Measurements from ENCODE around the gene TXNRD1.
"Not testable (repeated sequence)": the region's sequence is repeated elsewhere in the genome, so short reads cannot be mapped to it uniquely, and the experiment has no call there.

The TXNRD1 gene

GRCh38 chr12:104332273-104332672 is 116.7 kb downstream of the TXNRD1 start:
- H3K4me1 ChIP-seq (ENCODE audit: control insufficient read depth, insufficient read depth, low read length); H3K36me3 ChIP-seq (ENCODE audit: control insufficient read depth, insufficient read depth, low read length); H3K9ac ChIP-seq (ENCODE audit: low read length); H3K4me3 ChIP-seq (ENCODE audit: low read length); H3K9me3 ChIP-seq (ENCODE audit: control insufficient read depth, low read length); H3K27me3 ChIP-seq (ENCODE audit: control insufficient read depth, insufficient read depth, low read length): not testable (repeated sequence)

GRCh38 chr12:104333692-104334255 is 118.2 kb downstream of the TXNRD1 start:
- Histone ChIP-seq H3K9me3 (ENCODE audit: control insufficient read depth, low read length) (no peaks in the 10 kb centered on the region), H3K9ac (ENCODE audit: low read length) (no peak overlapping the region), H3K4me3 (ENCODE audit: low read length) (no peak overlapping the region), H3K36me3 (ENCODE audit: control insufficient read depth, insufficient read depth, low read length) (no peaks in the 10 kb centered on the region), H3K4me1 (ENCODE audit: control insufficient read depth, insufficient read depth, low read length) (no peaks in the 10 kb centered on the region), H3K27me3 (ENCODE audit: control insufficient read depth, insufficient read depth, low read length) (no peaks in the 10 kb centered on the region)

GRCh38 chr12:104334581-104334980 is 119.0 kb downstream of the TXNRD1 start:
- H3K36me3 ChIP-seq (ENCODE audit: control insufficient read depth, insufficient read depth, low read length), result no peaks in the 10 kb centered on the region
- no peaks in the 10 kb centered on the region for H3K27me3 ChIP-seq (ENCODE audit: control insufficient read depth, insufficient read depth, low read length)
- no peak overlapping the region for H3K9ac ChIP-seq (ENCODE audit: low read length)
- H3K9me3 ChIP-seq (ENCODE audit: control insufficient read depth, low read length), result no peaks in the 10 kb centered on the region
- H3K4me1 ChIP-seq (ENCODE audit: control insufficient read depth, insufficient read depth, low read length), result no peaks in the 10 kb centered on the region
- H3K4me3 ChIP-seq (ENCODE audit: low read length), result no peak overlapping the region

- Histone ChIP-seq H3K9me3 (ENCODE audit: control insufficient read depth, low read length) (no peaks in the 10 kb centered on the region), H3K36me3 (ENCODE audit: control insufficient read depth, insufficient read depth, low read length) (no peaks in the 10 kb centered on the region), H3K9ac (ENCODE audit: low read length) (no peak overlapping the region), H3K27me3 (ENCODE audit: control insufficient read depth, insufficient read depth, low read length) (no peaks in the 10 kb centered on the region), H3K4me1 (ENCODE audit: control insufficient read depth, insufficient read depth, low read length) (no peaks in the 10 kb centered on the region), H3K4me3 (ENCODE audit: low read length) (no peak overlapping the region)
Observed at GRCh38 chr12:104336115-104336514, 120.5 kb downstream of the TXNRD1 start.

GRCh38 chr12:104337030-104337558 is 121.5 kb downstream of the TXNRD1 start:
- Histone ChIP-seq H3K4me3 (ENCODE audit: low read length) (no peak overlapping the region), H3K4me1 (ENCODE audit: control insufficient read depth, insufficient read depth, low read length) (no peaks in the 10 kb centered on the region), H3K27me3 (ENCODE audit: control insufficient read depth, insufficient read depth, low read length) (no peaks in the 10 kb centered on the region), H3K9ac (ENCODE audit: low read length) (no peak overlapping the region), H3K9me3 (ENCODE audit: control insufficient read depth, low read length) (no peaks in the 10 kb centered on the region), H3K36me3 (ENCODE audit: control insufficient read depth, insufficient read depth, low read length) (no peaks in the 10 kb centered on the region)

DNA sequence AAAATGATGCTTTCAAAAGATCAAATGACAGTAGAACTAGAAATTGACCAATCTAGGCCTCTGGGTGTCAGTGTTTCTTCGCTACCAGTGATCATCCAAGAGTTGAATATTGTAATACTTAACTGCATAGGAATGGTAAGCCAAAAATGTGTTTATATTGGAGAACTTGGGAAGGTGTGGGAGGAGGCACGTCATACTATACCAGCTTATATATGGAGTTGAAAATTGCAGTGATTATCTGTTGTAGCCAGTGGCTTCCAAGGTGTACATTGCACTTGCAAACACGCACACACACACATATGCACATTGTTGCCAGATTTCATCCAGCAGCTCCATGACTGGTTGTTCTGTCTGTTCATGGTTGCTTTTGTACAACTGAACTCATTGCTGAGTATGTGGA is 124.1 kb downstream of the TXNRD1 start:
- no peaks in the 10 kb centered on the region for H3K27me3 ChIP-seq (ENCODE audit: control insufficient read depth, insufficient read depth, low read length)
- H3K36me3 ChIP-seq (ENCODE audit: control insufficient read depth, insufficient read depth, low read length), result no peaks in the 10 kb centered on the region
- no peaks in the 10 kb centered on the region for H3K9me3 ChIP-seq (ENCODE audit: control insufficient read depth, low read length)
- H3K4me1 ChIP-seq (ENCODE audit: control insufficient read depth, insufficient read depth, low read length), result no peaks in the 10 kb centered on the region
- H3K9ac ChIP-seq (ENCODE audit: low read length), result no peak overlapping the region
- no peak overlapping the region for H3K4me3 ChIP-seq (ENCODE audit: low read length)

GRCh38 chr12:104340177-104340576 is 124.6 kb downstream of the TXNRD1 start:
- Histone ChIP-seq H3K4me1 (ENCODE audit: control insufficient read depth, insufficient read depth, low read length) (no peaks in the 10 kb centered on the region), H3K9me3 (ENCODE audit: control insufficient read depth, low read length) (no peaks in the 10 kb centered on the region), H3K9ac (ENCODE audit: low read length) (no peak overlapping the region), H3K27me3 (ENCODE audit: control insufficient read depth, insufficient read depth, low read length) (no peaks in the 10 kb centered on the region), H3K36me3 (ENCODE audit: control insufficient read depth, insufficient read depth, low read length) (no peaks in the 10 kb centered on the region), H3K4me3 (ENCODE audit: low read length) (no peak overlapping the region)

DNA sequence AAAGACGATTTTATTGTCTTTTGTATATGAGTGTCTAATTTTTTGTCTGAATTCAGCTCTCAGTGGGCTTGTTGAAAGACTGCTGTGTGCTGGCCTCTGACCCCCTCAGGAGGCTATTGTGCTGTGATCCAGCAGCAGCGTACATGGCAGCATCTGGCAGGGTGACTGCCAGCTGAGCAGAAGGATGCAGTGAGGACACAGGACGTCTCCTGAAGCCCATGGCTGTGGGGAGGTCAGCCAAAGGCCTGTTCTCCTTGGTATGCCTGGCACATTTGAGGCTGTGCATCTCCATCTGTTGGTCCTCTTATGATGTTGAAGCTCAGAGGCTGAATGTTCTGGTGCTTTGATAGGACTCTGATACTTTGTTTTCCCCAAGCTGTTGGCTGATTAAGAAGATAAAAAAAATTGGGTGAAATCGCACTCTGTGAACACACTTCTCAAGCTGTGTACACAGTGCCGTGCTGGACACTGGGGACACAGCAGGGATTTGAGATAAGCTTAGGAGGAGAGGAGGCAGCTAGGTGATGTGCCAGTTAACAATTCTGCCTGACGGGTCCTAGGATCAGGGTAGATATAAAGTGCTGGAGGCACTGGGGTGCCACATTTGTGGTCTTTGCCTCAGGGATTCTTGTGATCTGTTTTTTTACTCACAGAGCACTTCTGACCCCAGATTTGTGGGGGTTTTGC is 125.5 kb downstream of the TXNRD1 start:
- H3K4me3 ChIP-seq (ENCODE audit: low read length), result no peak overlapping the region
- no peaks in the 10 kb centered on the region for H3K36me3 ChIP-seq (ENCODE audit: control insufficient read depth, insufficient read depth, low read length)
- H3K9ac ChIP-seq (ENCODE audit: low read length), result no peak overlapping the region

GRCh38 chr12:104342147-104342546 is 126.6 kb downstream of the TXNRD1 start:
- no peak overlapping the region for H3K9ac ChIP-seq (ENCODE audit: low read length)
- no peaks in the 10 kb centered on the region for H3K27me3 ChIP-seq (ENCODE audit: control insufficient read depth, insufficient read depth, low read length)
- H3K36me3 ChIP-seq (ENCODE audit: control insufficient read depth, insufficient read depth, low read length), result no peaks in the 10 kb centered on the region
- no peaks in the 10 kb centered on the region for H3K9me3 ChIP-seq (ENCODE audit: control insufficient read depth, low read length)
- no peak overlapping the region for H3K4me3 ChIP-seq (ENCODE audit: low read length)
- H3K4me1 ChIP-seq (ENCODE audit: control insufficient read depth, insufficient read depth, low read length), result no peaks in the 10 kb centered on the region

More for the DNA sequence above, 125.5 kb downstream of the TXNRD1 start:
- Histone ChIP-seq H3K27me3 (ENCODE audit: control insufficient read depth, insufficient read depth, low read length) (no peaks in the 10 kb centered on the region), H3K9me3 (ENCODE audit: control insufficient read depth, low read length) (no peaks in the 10 kb centered on the region), H3K4me1 (ENCODE audit: control insufficient read depth, insufficient read depth, low read length) (no peaks in the 10 kb centered on the region)

DNA sequence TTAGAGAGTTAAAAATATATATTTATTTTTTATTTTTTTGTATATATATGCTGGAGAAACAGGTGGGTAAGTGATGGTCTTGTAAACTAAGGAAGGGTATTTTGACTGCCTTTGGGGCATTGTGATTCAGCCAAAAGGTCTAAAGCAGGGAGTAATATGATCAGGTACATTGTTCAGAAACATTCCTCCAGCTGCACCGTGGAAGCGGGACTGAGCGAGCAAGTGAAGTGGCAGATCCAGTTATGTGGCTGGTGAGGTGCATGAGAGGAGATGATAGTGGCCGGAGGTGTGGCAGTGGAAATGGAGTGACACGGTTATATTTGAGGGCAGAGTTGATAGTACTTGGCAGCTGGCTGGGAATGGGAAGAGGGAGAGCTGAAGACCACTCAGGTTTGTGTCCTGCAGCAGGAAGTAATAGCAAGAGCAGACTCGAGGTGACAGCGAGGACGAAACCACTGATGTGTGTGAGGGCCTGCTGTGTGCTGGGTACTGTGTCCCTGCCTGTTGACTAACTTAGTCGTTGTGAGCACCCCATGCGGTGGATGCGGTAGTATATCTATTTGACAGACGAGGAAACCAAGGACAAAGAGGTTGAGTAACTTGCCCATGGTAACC is 127.2 kb downstream of the TXNRD1 start:
- Histone ChIP-seq H3K27me3 (ENCODE audit: control insufficient read depth, insufficient read depth, low read length) (no peaks in the 10 kb centered on the region), H3K4me1 (ENCODE audit: control insufficient read depth, insufficient read depth, low read length) (no peaks in the 10 kb centered on the region), H3K36me3 (ENCODE audit: control insufficient read depth, insufficient read depth, low read length) (no peaks in the 10 kb centered on the region), H3K4me3 (ENCODE audit: low read length) (no peak overlapping the region), H3K9ac (ENCODE audit: low read length) (no peak overlapping the region), H3K9me3 (ENCODE audit: control insufficient read depth, low read length) (no peaks in the 10 kb centered on the region)

GRCh38 chr12:104344682-104345081 is 129.1 kb downstream of the TXNRD1 start:
- Histone ChIP-seq H3K4me3 (ENCODE audit: low read length) (no peak overlapping the region), H3K36me3 (ENCODE audit: control insufficient read depth, insufficient read depth, low read length) (no peaks in the 10 kb centered on the region), H3K9me3 (ENCODE audit: control insufficient read depth, low read length) (no peaks in the 10 kb centered on the region), H3K27me3 (ENCODE audit: control insufficient read depth, insufficient read depth, low read length) (no peaks in the 10 kb centered on the region), H3K4me1 (ENCODE audit: control insufficient read depth, insufficient read depth, low read length) (no peaks in the 10 kb centered on the region), H3K9ac (ENCODE audit: low read length) (no peak overlapping the region)

DNA sequence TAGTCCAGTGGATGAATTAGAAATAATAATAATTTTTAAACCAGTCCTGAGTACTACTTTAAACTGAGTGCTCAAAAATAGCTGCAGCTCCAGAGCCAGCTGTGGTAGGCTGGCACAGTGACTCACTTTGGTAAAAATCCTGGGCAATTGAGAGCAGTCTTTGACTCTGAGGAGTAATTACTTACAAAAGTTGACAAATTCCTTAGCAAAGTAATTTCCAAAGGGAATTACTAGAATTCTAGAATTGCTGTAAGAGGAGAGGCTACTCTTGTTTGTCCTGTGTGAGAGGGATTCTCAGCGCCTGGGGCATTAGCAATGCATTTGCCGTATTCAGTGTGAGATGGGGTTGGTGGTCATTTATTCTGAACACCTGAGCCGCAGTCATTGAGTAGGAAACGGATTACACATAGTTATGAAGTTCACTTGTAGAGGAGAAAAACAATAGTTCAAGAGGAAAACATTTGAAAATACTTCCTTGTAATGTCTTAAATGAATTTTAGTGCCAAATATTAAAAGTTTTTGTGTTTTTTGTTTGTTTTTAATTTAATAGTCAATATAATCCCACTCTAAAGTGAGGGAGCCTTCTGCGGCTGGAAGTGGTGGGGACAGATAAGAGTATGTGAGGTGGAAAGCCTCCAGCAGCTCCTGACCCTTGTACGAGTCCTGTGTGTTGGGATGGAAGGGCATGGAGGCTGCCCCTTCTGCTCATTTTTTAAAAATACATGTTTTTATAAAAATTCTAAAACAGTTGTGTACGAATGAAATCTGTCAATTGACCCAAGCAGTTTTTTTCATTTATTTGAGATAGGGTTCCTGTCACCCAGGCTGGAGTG is 129.9 kb downstream of the TXNRD1 start:
- H3K36me3 ChIP-seq (ENCODE audit: control insufficient read depth, insufficient read depth, low read length), result no peaks in the 10 kb centered on the region

More for the DNA sequence above, 129.9 kb downstream of the TXNRD1 start:
- H3K9me3 ChIP-seq (ENCODE audit: control insufficient read depth, low read length), result no peaks in the 10 kb centered on the region
- no peaks in the 10 kb centered on the region for H3K4me1 ChIP-seq (ENCODE audit: control insufficient read depth, insufficient read depth, low read length)
- H3K9ac ChIP-seq (ENCODE audit: low read length), result no peak overlapping the region
- H3K27me3 ChIP-seq (ENCODE audit: control insufficient read depth, insufficient read depth, low read length), result no peaks in the 10 kb centered on the region
- no peak overlapping the region for H3K4me3 ChIP-seq (ENCODE audit: low read length)

All from mucosa of stomach (tissue), 1 donor.